ENCODE results near the gene FGFR4.

DNA sequence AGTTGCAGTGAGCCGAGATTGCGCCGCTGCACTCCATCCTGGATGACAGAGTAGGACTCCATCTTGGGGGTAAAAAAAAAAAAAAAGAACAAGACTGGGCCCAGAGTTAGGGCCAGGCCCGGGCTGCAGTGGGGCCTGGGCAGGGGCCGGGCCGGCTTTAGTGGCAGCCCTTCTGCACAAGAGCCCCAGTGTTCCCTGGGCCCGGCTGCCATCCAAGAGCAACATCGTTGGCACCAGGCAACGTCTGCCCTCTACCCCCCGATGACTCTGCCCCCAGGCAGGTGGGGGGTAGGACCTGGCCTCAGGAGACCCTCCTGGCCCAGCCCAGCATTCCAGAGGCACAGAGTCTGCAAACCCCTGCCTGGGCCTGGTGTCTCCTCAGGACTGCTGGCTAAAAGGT lies 4.9 kb upstream of the FGFR4 start:
- TF ChIP-seq SUZ12 (IDR thresholded peaks at IDR 0.05; ENCODE audit: extremely low read depth, insufficient read depth, insufficient read length) (no peak), ZNF274 (IDR thresholded peaks at IDR 0.05; ENCODE audit: low read depth, low read length) (no peak), YY1 (IDR thresholded peaks at IDR 0.05; ENCODE audit: insufficient read depth, insufficient read length) (no peak)

All from NT2/D1 (cell line).